Measurements from ENCODE around the gene SLC27A3.

DNA sequence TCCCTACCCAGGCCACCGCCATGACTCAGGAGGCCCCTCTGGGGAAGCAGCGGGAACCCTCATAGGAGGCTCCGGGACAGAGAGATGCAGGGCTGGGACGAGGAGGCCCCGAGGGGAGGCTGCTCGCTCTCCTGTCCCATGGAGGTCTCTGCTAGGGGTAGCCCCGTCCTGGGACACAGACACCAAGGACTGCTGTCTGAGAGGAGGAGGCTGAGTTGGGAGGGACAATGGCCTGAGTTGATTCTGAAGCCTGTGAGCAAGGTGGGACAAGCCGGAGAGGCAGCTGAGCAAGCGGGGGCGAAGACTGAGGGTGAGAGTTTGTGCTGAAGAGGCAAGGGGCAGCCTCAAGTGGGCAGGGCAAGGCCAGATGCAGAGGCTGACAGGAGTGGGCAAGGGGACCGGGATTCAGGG is 17.4 kb downstream of the SLC27A3 start:
- no peak for TF ChIP-seq TEAD4 (IDR thresholded peaks at IDR 0.05; ENCODE audit: low read depth, low read length)
- TF ChIP-seq CTCF (IDR thresholded peaks at IDR 0.05; ENCODE audit: control extremely low read depth in 1 of 3, insufficient read depth in 1 of 3, low read depth in 1 of 3, low read length in 3 of 3): no peak
- no peak for TF ChIP-seq YY1 (IDR thresholded peaks at IDR 0.05; ENCODE audit: low read depth, low read length)
- no peak for TF ChIP-seq GABPA (IDR thresholded peaks at IDR 0.05; ENCODE audit: borderline replicate concordance, insufficient read depth, low read length)
- no peak for TF ChIP-seq SP1 (IDR thresholded peaks at IDR 0.05; ENCODE audit: low read depth, low read length)
- no peak for TF ChIP-seq POLR2A (IDR thresholded peaks at IDR 0.05; ENCODE audit: control extremely low read depth in 1 of 2, low read depth in 2 of 2, low read length in 2 of 2)
- no peak for TF ChIP-seq POLR2AphosphoS5 (IDR thresholded peaks at IDR 0.05; ENCODE audit: low read depth, low read length)
- no peak for TF ChIP-seq ZNF274 (IDR thresholded peaks at IDR 0.05; ENCODE audit: borderline replicate concordance, extremely low read depth, low read length)
- no peak for TF ChIP-seq SIN3A (conservative IDR thresholded peaks at IDR 0.05 in 1 of 2, IDR thresholded peaks at IDR 0.05 in 1 of 2; ENCODE audit: low read depth in 1 of 2, low read length in 2 of 2)

All from H1 (cell line).